RWPE1 (cell line): ENCODE measurements around the gene MORN3.
"Not testable (repeated sequence)": the region's sequence is repeated elsewhere in the genome, so short reads cannot be mapped to it uniquely, and the experiment has no call there.

Experiments
- CTCF ChIA-PET: fragments of 350-600 bp; sonication (Branson Sonifier 250); formaldehyde crosslinking; extraction: SDS; loops from one replicate; lab custom pipeline; 2021; lab: Yijun Ruan, JAX
- POLR2A ChIA-PET: fragments of 400-600 bp; formaldehyde crosslinking; extraction: SDS; loops from one replicate; lab custom pipeline; 2020; ENCODE audit warnings: antibody characterized with exemption; ENCODE audit not compliant: low non-redundant PET; lab: Yijun Ruan, JAX
- DNase-seq: peaks from one replicate; pipeline ENCODE4 v3.0.0; 2012; ENCODE audit warnings: low spot score
- H3K27ac ChIP-seq: fragments of 450-650 bp; 2 replicates; pipeline ENCODE4 v1.5.1; 2017
- CTCF ChIP-seq: fragments of 450-650 bp; conservative IDR thresholded peaks from 2 replicates; pipeline ENCODE4 v1.5.1; 2017; ENCODE audit warnings: low read depth, mild to moderate bottlenecking

Gene MORN3

GRCh38 chr12:121676190-121676589 lies 6.7 kb upstream of the MORN3 start:
- ChIA-PET CTCF (no interaction called here), POLR2A (no interaction called here)
- no peak for DNase-seq
- no peak overlapping the region for H3K27ac ChIP-seq
- no peak for TF ChIP-seq CTCF

- CTCF ChIA-PET: no interaction called here
- POLR2A ChIA-PET: no interaction called here
Measured at GRCh38 chr12:121673013-121673511, 3.6 kb upstream of the MORN3 start.

DNA sequence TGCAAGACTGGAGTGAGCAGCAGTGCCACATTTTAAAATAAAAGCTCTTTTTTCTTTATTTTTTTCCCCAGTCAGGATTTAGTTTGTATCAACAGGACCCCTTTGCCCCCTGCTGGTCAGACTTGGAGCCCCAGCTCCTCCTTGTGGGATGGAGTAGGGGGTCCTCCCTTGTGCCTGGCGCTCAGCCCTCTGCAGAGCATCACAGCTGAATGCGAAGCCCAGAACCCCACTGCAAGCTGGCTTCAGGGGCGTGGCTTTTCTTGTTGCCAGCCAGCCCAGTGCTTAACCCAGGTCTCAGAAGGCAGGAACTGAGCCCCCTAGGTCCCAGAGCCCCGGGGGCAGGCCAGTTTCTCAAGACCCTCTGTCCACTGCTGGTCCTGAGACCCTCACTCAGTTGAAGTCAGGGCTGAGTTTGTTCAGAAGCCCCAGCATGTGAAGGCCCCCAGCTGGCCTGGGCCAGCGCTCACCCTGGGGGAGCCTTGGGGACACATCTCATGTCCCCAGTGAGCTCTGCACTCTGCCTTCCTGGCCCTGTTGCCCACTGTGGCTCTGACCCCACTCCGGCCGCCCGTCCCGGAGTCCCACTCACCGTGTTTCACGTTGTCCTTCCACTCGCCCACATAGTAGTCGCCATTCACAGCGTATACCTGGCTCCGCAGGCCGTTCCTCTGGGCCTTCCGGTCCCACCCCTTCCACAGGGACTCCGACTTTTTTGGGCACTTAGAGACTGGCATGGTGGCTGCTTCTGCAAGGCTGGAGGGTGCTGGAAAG lies 519 bp downstream of the MORN3 start:
- no peak for DNase-seq
- H3K27ac ChIP-seq: no peak overlapping the region

More at GRCh38 chr12:121673013-121673511, 3.6 kb upstream of the MORN3 start:
- peak; percentile 29 for DNase-seq
- H3K27ac ChIP-seq: peak overlapping the region; percentile 79
- no peak for TF ChIP-seq CTCF

DNA sequence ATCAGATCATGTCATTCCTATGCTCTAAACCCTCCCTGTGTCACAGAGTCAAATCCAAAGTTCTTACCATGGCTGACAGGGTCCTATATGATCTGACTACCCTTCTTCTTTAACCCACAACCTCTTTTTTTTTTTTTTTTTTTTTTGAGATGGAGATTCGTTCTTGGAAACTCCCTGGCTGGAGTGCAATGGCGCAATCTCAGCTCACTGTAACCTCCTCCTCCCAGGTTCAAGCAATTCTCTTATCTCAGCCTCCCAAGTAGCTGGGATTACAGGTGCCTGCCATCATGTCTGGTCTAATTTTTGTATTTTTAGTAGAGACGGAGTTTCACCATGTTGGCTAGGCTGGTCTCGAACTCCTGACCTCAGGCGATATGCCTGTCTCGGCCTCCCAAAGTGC lies 2.6 kb downstream of the MORN3 start:
- DNase-seq, CTCF ChIA-PET, H3K27ac ChIP-seq: not testable (repeated sequence)
- POLR2A ChIA-PET: interaction anchor here (0.7 kb wide), 1 partner anchor 8 kb away, joined by 11 read pairs; no protein-coding TSS in a partner anchor

More for the DNA sequence above, 519 bp downstream of the MORN3 start:
- TF ChIP-seq CTCF: peak; percentile 48
- ChIA-PET CTCF (interaction anchor here (0.5 to 1.5 kb wide), 18 partner anchors 9 to 196 kb away, joined by 3 to 15 read pairs (median 4); no protein-coding TSS in a partner anchor), POLR2A (no interaction called here)

DNA sequence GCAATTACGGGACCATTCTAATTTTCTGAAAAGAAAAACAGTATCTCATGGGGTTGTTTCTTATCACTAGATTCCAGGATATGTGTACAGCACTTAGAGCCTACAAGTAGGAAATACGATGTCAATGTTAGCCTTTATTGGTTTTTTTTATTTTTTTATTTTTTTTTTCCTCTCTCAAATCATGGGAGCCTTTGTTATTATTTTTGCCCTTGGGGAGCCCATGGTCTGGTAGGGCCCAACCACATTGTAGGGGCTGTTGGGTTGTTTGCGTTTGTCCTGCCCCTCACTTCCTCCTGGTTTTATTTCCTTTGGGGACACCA lies 5.9 kb downstream of the MORN3 start:
- CTCF ChIA-PET: no interaction called here
- POLR2A ChIA-PET: no interaction called here
- TF ChIP-seq CTCF: no peak
- no peak for DNase-seq
- no peak overlapping the region for H3K27ac ChIP-seq

- H3K27ac ChIP-seq, DNase-seq, POLR2A ChIA-PET: not testable (repeated sequence)
- CTCF ChIA-PET: interaction anchor here (1.1 kb wide), 1 partner anchor 109 kb away, joined by 4 read pairs; no protein-coding TSS in a partner anchor
Measured at GRCh38 chr12:121661353-121662105, 7.9 kb downstream of the MORN3 start.

- CTCF ChIA-PET: no interaction called here
- POLR2A ChIA-PET: no interaction called here
- H3K27ac ChIP-seq: no peak overlapping the region
- TF ChIP-seq CTCF: no peak
- DNase-seq: no peak
Measured at GRCh38 chr12:121657305-121658008, 12.0 kb downstream of the MORN3 start.
